GM19452 (cell line): ENCODE data around the gene PAGR1.
"Not testable (repeated sequence)": the region's sequence is repeated elsewhere in the genome, so short reads cannot be mapped to it uniquely, and the experiment has no call there.

ENCODE experiments used
- ATAC-seq: cut with Tn5 transposase; IDR thresholded peaks from one replicate; pipeline ENCODE4 v1.9.1; 2021; ENCODE audit not compliant: unreplicated experiment

PAGR1 gene

GRCh38 chr16:29791845-29792807 lies 23.8 kb upstream of the PAGR1 start:
- ATAC-seq, result no peak

GRCh38 chr16:29793153-29793552 lies 22.8 kb upstream of the PAGR1 start:
- ATAC-seq, result not testable (repeated sequence)

GRCh38 chr16:29794231-29794710 lies 21.7 kb upstream of the PAGR1 start:
- ATAC-seq, result no peak

- no peak for ATAC-seq
Measured at GRCh38 chr16:29802416-29802935, 13.5 kb upstream of the PAGR1 start.

- no peak for ATAC-seq
Measured at GRCh38 chr16:29804020-29804419, 11.9 kb upstream of the PAGR1 start.

GRCh38 chr16:29804455-29805231 lies 11.3 kb upstream of the PAGR1 start:
- no peak for ATAC-seq

GRCh38 chr16:29805232-29806098 lies 10.5 kb upstream of the PAGR1 start:
- peak; percentile 49 for ATAC-seq

GRCh38 chr16:29806099-29806579 lies 9.8 kb upstream of the PAGR1 start, which contains the start of gene MAZ:
TSS of gene MAZ (plus strand) at chr16:29806529. CDS start at chr16:29806702, 173 bp downstream.
- ATAC-seq, result no peak

- no peak for ATAC-seq
Measured at GRCh38 chr16:29806641-29807425, 9.1 kb upstream of the PAGR1 start.

GRCh38 chr16:29807426-29808218 lies 8.3 kb upstream of the PAGR1 start:
- no peak for ATAC-seq

GRCh38 chr16:29808219-29808900 lies 7.6 kb upstream of the PAGR1 start:
- ATAC-seq, result no peak

GRCh38 chr16:29809031-29809747 lies 6.8 kb upstream of the PAGR1 start:
- no peak for ATAC-seq

- no peak for ATAC-seq
Measured at GRCh38 chr16:29809850-29810698, 5.9 kb upstream of the PAGR1 start.

- no peak for ATAC-seq
Measured at GRCh38 chr16:29810699-29811169, 5.2 kb upstream of the PAGR1 start.

GRCh38 chr16:29811170-29811895 lies 4.6 kb upstream of the PAGR1 start:
- no peak for ATAC-seq
